GM19043 (cell line): Measurements from ENCODE around the gene TLE3.
"Not testable (repeated sequence)": the region's sequence is repeated elsewhere in the genome, so short reads cannot be mapped to it uniquely, and the experiment has no call there.

Experiments
- ATAC-seq: cut with Tn5 transposase; IDR thresholded peaks from one replicate; pipeline ENCODE4 v1.9.1; 2021; ENCODE audit warnings: low read depth; ENCODE audit not compliant: unreplicated experiment

TLE3 gene

GRCh38 chr15:70097321-70098152 lies at the start of gene TLE3:
Gene TLE3 (minus strand): TSS chr15:70097917. CDS start chr15:70096798, 1,119 bp downstream.
- ATAC-seq: peak; percentile 57

- no peak for ATAC-seq
Measured at GRCh38 chr15:70147178-70147760, 49.6 kb upstream of the TLE3 start.

- no peak for ATAC-seq
Measured at GRCh38 chr15:70146771-70147170, 49.1 kb upstream of the TLE3 start.

DNA sequence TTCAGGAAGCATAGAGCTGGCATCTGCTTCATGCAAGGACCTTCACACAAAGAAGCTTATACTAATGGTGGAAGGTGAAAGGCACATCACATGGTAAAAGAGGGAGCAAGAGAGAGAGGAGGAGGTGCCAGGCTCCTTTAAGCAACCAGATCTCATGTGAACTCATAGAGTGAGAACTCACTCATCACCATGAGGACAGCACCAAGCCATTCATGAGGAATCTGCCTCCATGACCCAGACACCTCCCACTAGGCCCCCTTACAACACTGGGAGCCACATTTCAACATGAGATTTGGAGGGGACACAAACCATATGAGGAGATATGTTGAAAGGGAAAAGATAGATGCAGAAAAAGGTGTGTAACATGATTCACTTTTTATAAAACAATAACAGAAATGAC lies 48.4 kb upstream of the TLE3 start:
- no peak for ATAC-seq

DNA sequence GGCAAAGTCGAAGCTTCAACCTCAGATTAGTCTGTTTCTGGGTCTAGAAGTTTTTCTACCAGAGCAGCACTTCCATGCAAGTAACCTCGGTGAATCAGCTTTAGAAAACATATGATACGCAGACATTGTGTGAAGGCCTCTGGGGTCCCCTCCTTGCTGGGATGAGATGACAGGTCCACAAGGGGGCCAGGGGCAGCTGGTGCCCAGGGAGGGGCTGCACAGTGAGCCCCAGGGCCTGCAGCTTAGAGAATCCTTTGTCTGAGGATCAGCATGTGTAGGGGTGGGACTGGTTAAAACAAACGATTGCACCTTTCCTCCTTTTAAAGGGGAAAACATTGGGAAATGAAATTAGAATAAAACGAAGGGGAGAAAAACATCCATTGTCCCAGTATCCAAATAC lies 47.5 kb upstream of the TLE3 start:
- ATAC-seq: no peak

DNA sequence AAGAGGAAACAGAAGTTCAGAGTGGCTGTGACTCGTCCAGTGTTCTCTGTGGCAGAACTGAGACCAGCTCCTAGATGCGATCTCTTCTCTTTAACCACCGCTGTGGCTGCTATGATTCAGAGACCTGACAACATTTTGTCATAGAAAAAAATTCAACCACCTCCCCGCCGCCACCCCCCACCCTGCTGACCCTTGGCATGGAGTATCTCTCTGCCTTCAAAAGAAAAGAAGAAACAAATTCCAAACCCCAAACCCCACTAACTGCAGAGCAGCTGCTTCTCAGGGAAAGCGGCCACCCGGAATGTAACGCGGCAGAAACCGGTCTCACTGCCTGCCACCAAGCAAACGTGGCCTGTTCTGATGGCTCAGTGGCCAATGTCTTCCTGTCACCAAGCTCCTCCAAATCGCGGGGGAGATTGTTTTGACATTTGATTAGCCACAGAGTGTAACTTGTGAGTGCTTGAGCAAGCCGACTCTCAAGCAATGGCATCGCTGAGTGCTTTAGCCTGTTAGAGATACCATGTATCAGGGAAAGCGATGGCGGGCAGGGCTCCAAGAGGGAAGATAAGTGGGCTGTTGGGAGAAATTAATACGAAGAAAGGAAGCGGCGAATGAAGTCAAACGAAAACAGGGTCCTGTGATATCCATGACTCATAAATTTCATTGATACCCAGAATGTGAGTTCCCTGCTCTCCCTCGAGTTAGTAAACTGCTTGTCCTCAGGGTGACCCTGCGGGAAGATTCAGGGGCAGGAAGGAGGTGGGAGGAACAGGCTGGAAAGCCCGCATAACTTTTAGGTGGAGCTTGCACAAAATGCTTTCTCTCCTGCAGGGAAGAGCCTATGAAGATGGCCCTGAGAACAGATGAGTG lies 44.8 kb upstream of the TLE3 start:
- ATAC-seq: no peak

GRCh38 chr15:70142072-70142321 lies 44.3 kb upstream of the TLE3 start:
- ATAC-seq: no peak

GRCh38 chr15:70141376-70142071 lies 43.8 kb upstream of the TLE3 start:
- ATAC-seq: no peak

DNA sequence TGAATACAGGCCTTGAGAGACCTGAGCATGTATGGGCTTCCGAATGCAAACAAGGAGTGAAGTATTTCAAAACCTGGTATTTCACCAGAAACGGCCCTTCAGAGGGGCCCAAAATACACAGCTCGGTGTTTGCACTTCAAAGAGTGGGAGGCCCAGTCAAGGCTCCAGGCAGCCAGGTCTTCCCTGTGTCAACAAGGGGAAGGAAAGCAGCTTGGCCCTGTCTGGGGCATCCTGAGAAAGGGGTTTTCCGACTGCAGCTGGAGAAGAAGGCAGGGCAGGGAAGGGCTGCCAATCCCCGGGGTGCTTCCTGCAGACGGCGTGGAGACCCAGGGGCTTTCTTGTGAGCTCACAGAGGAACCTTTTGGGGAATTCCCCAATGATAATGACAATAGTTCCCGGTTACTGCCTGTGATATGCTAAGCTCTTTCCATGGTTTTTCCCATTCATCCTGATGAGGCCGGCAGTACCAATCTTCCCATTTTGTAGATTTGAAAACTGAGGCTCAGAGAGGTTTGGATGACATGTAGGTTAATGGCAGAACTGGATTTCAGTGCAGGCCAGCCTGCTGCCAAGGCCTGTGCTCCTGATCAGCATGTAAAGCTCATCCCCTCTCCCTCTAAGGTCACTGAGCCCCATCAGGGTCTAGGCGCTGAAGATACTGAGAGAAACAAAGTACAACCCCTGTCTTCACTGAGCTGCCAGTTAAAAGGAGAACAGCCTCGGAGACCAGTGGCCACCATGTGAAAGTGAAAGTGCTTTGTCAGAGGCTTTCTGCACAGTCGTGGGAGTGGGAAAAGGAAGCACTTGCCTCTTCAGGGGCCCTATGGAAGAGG lies 43.0 kb upstream of the TLE3 start:
- no peak for ATAC-seq

GRCh38 chr15:70140025-70140542 lies 42.4 kb upstream of the TLE3 start:
- no peak for ATAC-seq

DNA sequence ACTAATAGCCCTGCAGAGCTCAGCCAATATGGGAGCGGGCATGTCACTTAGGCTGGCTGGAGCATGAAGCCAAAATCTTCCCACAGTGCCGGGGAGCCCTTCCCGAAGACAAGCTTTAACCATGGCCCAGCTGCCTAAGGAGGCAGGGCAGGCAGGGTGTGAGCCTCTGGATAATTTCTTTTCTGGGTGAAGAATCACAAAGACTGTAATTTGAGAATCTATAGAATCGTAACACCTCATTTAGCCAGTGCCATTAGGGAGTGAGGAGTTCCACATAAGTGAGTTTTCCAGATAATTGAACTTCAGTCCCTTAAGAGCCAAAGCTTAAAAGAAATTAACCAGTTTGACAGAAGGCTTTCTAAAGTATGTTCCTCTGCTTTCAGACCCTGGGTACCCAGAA lies 40.2 kb upstream of the TLE3 start:
- ATAC-seq: no peak

DNA sequence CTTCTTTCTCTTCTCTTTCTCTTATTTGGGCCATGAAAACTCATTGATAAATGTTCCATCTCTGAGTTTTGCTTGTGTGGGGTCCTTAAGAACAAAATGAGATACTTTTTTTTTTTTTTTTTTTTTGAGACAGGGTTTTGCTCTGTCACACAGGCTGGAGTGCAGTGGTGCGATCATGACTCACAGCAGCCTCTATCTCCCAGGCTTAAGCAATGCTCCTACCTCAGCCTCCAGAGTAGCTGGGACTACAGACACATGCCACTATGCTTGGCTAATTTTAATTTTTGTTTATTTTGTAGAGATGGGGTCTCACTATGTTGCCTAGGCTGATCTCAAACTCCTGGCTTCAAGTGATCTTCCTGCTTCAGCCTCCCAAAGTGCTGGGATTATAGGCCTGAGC lies 39.3 kb upstream of the TLE3 start:
- ATAC-seq: not testable (repeated sequence)

DNA sequence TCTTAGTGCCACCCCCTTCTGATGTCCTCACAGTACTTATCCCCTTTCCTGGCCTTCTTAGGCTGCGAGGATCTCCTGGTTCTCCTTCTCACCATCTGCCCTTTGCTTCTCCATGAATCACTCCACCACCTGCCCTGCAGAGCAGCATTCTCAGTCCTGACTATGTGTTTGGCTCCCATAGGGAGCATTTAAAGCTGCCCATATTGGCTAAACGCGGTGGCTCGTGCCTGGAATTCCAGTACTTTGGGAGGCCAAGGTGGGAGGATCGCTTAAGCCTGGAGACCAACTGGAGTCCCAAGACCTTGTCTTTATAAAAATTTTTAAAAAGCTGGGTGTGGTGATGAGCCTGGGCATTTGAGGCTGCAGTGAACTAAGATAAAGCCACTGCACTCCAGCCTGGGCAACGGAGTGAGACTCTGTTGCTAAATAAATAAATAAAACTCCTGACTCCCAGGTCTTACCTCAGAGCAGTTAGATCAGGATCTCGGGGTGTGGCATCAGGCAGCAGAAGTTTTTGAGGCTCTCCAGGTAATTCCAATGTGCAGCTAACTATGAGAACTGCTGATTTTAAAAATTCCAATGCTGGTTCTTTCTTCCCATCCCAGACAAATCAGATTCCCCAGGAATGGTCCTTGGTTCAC lies 36.2 kb upstream of the TLE3 start:
- no peak for ATAC-seq

DNA sequence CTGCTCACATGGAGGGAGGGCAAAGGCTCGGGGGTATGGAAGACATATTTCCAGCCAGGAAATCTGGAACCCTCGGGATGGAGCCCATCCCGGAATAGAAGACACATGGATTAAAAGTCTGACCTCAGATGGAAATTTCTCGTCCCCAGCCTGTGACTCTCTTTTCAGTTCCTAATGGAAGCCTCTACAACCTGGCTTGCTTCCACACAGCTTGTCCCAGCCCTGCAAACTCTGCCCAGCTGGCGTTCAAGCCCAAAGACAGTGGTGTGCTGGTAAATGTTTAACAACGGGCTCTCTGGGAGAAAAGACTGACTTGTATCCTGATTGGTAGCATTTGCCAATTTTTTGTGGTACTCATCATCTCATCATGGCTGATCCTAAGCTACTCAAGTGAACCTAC lies 35.6 kb upstream of the TLE3 start:
- ATAC-seq: no peak

- ATAC-seq: no peak
Measured at GRCh38 chr15:70132571-70132970, 34.9 kb upstream of the TLE3 start.

GRCh38 chr15:70132139-70132538 lies 34.4 kb upstream of the TLE3 start:
- no peak for ATAC-seq

- ATAC-seq: no peak
Measured at GRCh38 chr15:70128414-70129140, 30.9 kb upstream of the TLE3 start.

GRCh38 chr15:70127770-70128413 lies 30.2 kb upstream of the TLE3 start:
- ATAC-seq: no peak
